Kidney (tissue), 14 donors: Measurements from ENCODE around the gene SORCS2. TPM values are rescaled to one million over a fixed set of nuclear protein-coding genes. Genes with fewer than 3 reads are reported as not detected.

Experiments used
- DNase-seq, 5 donors: peaks; one replicate each; pipeline ENCODE4 v3.0.0-alpha.2; 2013 to 2020
- FAIRE-seq: peaks from 2 replicates; lab custom pipeline; 2012; peaks lifted over from hg19 to GRCh38; lab: Jason Lieb, UNC
- H3K27ac ChIP-seq, 2 donors: one replicate each; pipeline ENCODE4 v1.7.0; 2013; ENCODE audit warnings: low read depth in 2 of 2, low read length in 2 of 2, inconsistent platforms in 1 of 2
- H3K27me3 ChIP-seq: one replicate; pipeline ENCODE4 v1.7.1; 2013; ENCODE audit warnings: low read length, inconsistent platforms; ENCODE audit not compliant: control insufficient read depth, insufficient read depth
- H3K36me3 ChIP-seq, 3 donors: one replicate each; pipeline versions ENCODE4 v1.7.0 to v1.7.1; 2013; ENCODE audit warnings: low read length in 3 of 3, control low read depth in 1 of 3, inconsistent platforms in 1 of 3; ENCODE audit not compliant: insufficient read depth in 3 of 3, control insufficient read depth in 2 of 3
- H3K4me1 ChIP-seq, 3 donors: one replicate each; pipeline versions ENCODE4 v1.7.0 to v1.7.1; 2013; ENCODE audit warnings: low read length in 3 of 3, inconsistent platforms in 1 of 3, low read depth in 1 of 3; ENCODE audit not compliant: control insufficient read depth in 2 of 3, insufficient read depth in 2 of 3
- H3K4me3 ChIP-seq, 3 donors: one replicate each; pipeline versions ENCODE4 v1.7.0 to v1.8.1; 2013; ENCODE audit warnings: low read length in 3 of 3, control low read depth in 1 of 3, inconsistent platforms in 1 of 3
- H3K9ac ChIP-seq, 3 donors: one replicate each; pipeline versions ENCODE4 v1.7.0 to v1.7.1; 2013; ENCODE audit warnings: low read length in 3 of 3, control low read depth in 1 of 3, inconsistent platforms in 1 of 3
- H3K9me3 ChIP-seq, 3 donors: one replicate each; pipeline versions ENCODE4 v1.7.0 to v1.7.1; 2013; ENCODE audit warnings: low read length in 3 of 3, control low read depth in 1 of 3, inconsistent platforms in 1 of 3; ENCODE audit not compliant: control insufficient read depth in 2 of 3, insufficient read depth in 1 of 3
- CTCF ChIP-seq: IDR thresholded peaks from 3 replicates; pipeline ENCODE4 v1.5.1; 2012; ENCODE audit warnings: mild to moderate bottlenecking, moderate library complexity, borderline replicate concordance; ENCODE audit not compliant: insufficient read depth; ENCODE audit errors: extremely low read depth
- intact Hi-C: fragments of 100-400 bp; cut with DNase I; formaldehyde crosslinking; loops from one replicate; pipeline ENCODE4 v1.11.1; 2022
- polyA plus RNA-seq: library from polyadenylated mRNA; stranded (reverse); fragments of 350-450 nt; fragmentation: Illumina TruSeq; extraction: RNeasy Lipid Tissue Mini Kit (QIAGEN cat#74804); gene quantifications from one replicate; pipeline ENCODE4 v1.2.3, GENCODE V29; 2014; ENCODE audit warnings: low read depth, low replicate concordance; ENCODE audit not compliant: insufficient read depth
- total RNA-seq: library from RNA; stranded (reverse); fragmentation: NEBNext Ultra II Directional; extraction: Animal tissue kit (Norgen Biotek cat#: 25700); gene quantifications from one replicate; pipeline ENCODE4 v1.2.1, GENCODE V29; 2021
- donor health status: control.
- donor health status: control.
- donor health status: control.
- donor health status: control.
- donor health status: control.
- donor health status: DM: yes; HTN: yes; CAD: no.
- donor health status: Normal renal cell carcinoma (clear cell type).

Gene SORCS2
- total and polyA plus RNA-seq, 2 donors from 2014 or later: 6.1 to 9.1 TPM

DNA sequence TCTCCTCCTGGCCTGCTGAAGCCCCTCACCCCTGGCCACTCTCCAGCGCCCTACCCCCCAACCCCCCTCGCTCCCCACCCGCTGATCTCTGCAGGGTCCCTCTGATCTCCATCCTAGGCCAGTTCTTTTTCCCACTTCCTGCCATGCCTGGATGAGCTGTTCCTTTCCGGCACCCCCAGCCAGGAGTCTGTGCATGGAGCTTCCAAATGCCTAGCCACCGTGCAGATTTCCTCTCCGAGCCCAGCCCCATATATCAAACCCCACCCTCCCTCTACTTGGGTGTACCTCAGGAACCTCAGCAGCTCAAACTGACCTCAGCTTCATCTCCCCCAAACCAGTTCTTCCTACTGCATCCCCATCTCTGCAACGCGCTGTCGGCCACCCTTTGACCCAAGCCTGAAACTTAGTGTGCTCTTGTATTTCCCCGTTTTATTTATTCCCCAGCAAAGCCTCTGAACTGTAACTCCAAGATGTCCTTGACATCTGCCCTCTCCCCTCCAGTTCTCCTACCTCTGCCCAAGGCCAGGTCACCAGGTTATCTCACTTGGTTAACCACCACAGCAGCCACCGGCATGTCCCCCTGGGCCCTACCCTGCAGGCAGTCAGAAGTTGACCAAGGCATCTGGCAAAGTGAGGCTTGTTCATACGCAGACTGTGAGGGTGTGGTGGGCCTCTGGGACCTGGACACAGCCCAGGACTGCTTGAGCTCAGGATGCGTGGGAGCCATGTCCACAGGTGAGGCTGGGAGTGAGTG, 437.3 kb downstream of the SORCS2 start:
- H3K9me3 ChIP-seq: no peaks in the 10 kb centered on the region
- TF ChIP-seq CTCF: no peak
- intact Hi-C loops: no loop called here
- H3K4me3 ChIP-seq: no peak overlapping the region
- H3K4me1 ChIP-seq: no peaks in the 10 kb centered on the region
- no peak for FAIRE-seq
- peak in 1 of 5 donors; percentile 49 for DNase-seq
- H3K36me3 ChIP-seq: no peaks in the 10 kb centered on the region
- no peak overlapping the region for H3K27ac ChIP-seq
- H3K27me3 ChIP-seq: no peaks in the 10 kb centered on the region
- H3K9ac ChIP-seq: no peak overlapping the region

- Histone ChIP-seq H3K36me3 (no peaks in the 10 kb centered on the region), H3K27me3 (no peaks in the 10 kb centered on the region), H3K9ac (no peak overlapping the region), H3K27ac (no peak overlapping the region), H3K4me3 (no peak overlapping the region), H3K4me1 (no peaks in the 10 kb centered on the region), H3K9me3 (no peaks in the 10 kb centered on the region)
- no peak for FAIRE-seq
- DNase-seq: peak in 2 of 5 donors; percentile 23 to 28
- no peak for TF ChIP-seq CTCF
- intact Hi-C loops: no loop called here
Observed at GRCh38 chr4:7630568-7631287, 438.4 kb downstream of the SORCS2 start.

DNA sequence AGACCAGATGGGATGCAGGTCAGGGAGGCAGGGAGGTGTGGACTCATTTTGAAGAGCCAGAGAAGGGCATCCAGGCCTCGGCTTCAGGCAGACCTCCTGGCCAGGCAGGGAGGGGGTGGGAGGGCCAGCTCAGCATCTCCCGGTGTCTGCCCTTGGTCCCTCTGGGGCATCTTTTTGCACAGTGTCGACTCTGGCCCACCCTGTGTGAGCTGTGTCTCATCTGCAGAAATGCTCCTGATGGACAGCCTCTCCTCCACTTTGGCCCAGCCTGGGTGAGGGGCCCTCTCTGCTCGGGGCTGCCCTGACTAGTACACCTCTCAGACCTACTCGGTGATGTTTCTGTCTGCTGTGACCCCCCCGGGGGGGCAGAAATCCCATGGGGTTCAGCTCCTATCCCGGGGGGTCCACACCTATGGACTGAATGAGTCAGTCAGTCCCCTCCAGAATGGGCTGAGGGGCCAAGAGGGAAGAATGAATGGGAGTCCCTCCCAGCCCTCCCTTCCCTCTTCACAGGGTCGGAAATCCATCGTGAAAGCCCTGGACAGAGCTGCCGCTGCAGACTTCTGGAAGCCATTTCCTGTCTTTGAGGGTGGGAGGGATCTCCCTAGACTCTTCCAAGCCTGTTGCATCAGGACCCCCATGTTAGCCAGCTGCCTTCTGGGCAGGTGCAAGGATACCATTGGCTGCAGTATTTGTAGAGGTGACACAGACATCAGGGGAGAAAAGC, 439.1 kb downstream of the SORCS2 start:
- intact Hi-C loops: no loop called here
- peak in 1 of 5 donors; percentile 49 for DNase-seq

More for the DNA sequence above, 439.1 kb downstream of the SORCS2 start:
- H3K4me3 ChIP-seq: no peak overlapping the region
- TF ChIP-seq CTCF: no peak
- H3K27me3 ChIP-seq: no peaks in the 10 kb centered on the region
- no peaks in the 10 kb centered on the region for H3K4me1 ChIP-seq
- FAIRE-seq: no peak
- no peak overlapping the region for H3K27ac ChIP-seq
- no peaks in the 10 kb centered on the region for H3K9me3 ChIP-seq
- H3K36me3 ChIP-seq: no peaks in the 10 kb centered on the region
- no peak overlapping the region for H3K9ac ChIP-seq
